ENCODE measurements around the gene GALNT17. TPM values are rescaled to one million over a fixed set of nuclear protein-coding genes. Genes with fewer than 3 reads are reported as not detected.
A peak's percentile ranks its signal among the peaks of the same experiment; 100 is the strongest.

Gene GALNT17
- total RNA-seq, 1 donor from 2014 or later, result 20.2 TPM

DNA sequence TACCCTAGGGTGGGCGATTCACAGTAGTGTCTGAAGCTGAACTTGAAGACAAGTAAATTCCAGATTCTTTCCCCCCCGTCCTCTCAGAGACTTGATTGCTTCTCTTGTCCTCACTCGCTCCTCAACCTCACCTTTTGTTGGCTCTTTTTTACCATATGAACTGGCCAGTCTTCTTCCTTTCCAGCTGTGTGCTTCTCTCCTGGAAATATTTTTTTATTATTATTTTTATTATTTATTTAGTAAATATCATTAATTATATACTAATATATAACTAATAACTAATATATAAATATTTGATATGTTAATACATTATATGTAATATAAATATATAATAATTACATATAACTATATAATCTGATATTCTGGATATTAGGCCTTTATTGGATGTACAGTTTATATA, 484.3 kb downstream of the GALNT17 start:
- Mint-ChIP-seq H3K4me3 (no peak overlapping the region), H3K27ac (no peak overlapping the region), H3K27me3 (peaks cover 3% of the 10 kb centered on the region), H3K9me3 (peaks cover 8% of the 10 kb centered on the region), H3K4me1 (ENCODE audit: unreplicated experiment) (peaks cover 25% of the 10 kb centered on the region), H3K36me3 (no peaks in the 10 kb centered on the region)
- TF ChIP-seq, protein P1, sequence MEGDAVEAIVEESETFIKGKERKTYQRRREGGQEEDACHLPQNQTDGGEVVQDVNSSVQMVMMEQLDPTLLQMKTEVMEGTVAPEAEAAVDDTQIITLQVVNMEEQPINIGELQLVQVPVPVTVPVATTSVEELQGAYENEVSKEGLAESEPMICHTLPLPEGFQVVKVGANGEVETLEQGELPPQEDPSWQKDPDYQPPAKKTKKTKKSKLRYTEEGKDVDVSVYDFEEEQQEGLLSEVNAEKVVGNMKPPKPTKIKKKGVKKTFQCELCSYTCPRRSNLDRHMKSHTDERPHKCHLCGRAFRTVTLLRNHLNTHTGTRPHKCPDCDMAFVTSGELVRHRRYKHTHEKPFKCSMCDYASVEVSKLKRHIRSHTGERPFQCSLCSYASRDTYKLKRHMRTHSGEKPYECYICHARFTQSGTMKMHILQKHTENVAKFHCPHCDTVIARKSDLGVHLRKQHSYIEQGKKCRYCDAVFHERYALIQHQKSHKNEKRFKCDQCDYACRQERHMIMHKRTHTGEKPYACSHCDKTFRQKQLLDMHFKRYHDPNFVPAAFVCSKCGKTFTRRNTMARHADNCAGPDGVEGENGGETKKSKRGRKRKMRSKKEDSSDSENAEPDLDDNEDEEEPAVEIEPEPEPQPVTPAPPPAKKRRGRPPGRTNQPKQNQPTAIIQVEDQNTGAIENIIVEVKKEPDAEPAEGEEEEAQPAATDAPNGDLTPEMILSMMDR (conservative IDR thresholded peaks at IDR 0.05), result no peak
- no peak for DNase-seq (ENCODE audit: extremely low spot score, unreplicated experiment)

DNA sequence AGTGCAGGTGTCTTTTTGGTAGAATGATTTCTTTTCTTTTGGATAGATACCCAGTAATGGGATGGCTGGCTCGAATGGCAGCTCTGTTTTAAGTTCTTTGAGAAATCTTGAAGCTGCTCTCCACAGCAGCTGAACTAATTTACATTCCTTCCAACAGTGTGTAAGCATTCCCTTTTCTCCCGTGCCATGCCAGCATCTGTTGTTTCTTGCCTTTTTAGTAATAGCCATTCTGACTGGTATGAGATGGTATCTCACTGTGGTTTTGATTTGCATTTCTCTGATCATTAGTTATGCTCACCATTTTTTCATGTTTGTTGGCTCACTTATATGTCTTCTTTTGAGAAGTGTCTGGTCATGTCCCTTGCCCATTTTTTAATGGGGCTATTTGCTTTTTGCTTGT, 486.3 kb downstream of the GALNT17 start:
- Mint-ChIP-seq H3K4me1 (ENCODE audit: unreplicated experiment) (peaks cover 7% of the 10 kb centered on the region), H3K27me3 (no peaks in the 10 kb centered on the region), H3K27ac (no peak overlapping the region), H3K36me3 (no peaks in the 10 kb centered on the region), H3K9me3 (peaks cover 8% of the 10 kb centered on the region), H3K4me3 (no peak overlapping the region)
- DNase-seq (ENCODE audit: extremely low spot score, unreplicated experiment), result no peak
- TF ChIP-seq, protein P1 (conservative IDR thresholded peaks at IDR 0.05), result no peak

DNA sequence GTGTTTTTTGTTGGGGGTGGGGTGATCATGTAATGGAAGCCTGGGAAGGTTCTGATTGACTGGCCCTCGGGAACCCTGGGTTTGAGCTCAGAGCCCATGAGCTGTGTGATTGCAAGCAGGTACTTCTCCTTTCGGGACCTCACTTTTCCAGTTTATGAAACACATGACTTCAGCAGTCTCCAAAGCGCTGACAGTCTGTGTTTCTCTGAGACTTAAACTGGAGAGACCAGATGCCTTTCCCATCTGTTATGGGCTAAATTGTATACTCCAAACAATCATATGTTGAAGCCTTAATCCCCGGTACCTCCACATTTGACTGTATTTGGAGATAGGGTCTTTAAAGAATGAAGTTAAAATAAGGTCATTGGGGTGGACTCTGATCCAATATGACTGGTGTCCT, 493.6 kb downstream of the GALNT17 start:
- Mint-ChIP-seq H3K4me3 (no peak overlapping the region), H3K27ac (peak overlapping the region; percentile 90)

DNA sequence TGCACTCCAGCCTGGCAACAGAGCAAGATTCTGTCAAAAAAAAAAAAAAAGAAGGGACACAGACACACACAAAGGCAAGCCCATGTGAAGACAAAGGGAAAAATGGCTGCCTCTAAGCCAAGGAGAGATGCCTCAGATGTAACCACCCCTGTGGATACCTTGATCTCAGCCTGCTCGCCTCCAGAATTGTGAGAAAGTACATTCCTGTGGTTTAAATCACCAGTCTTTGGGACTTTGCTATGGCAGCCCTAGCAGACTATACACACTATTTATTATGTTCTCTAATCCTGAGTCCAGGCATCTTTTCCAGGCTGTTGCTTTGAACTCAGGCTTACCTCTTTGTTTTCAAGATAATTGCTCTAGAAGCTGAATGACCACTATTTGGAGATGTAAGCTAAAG, 494.3 kb downstream of the GALNT17 start:
- H3K36me3 Mint-ChIP-seq, result no peaks in the 10 kb centered on the region
- no peaks in the 10 kb centered on the region for H3K9me3 Mint-ChIP-seq
- H3K4me3 Mint-ChIP-seq, result no peak overlapping the region
- TF ChIP-seq, protein P1 (conservative IDR thresholded peaks at IDR 0.05), result no peak
- H3K4me1 Mint-ChIP-seq (ENCODE audit: unreplicated experiment), result no peaks in the 10 kb centered on the region
- peak overlapping the region; percentile 90 for H3K27ac Mint-ChIP-seq
- H3K27me3 Mint-ChIP-seq, result no peaks in the 10 kb centered on the region
- no peak for DNase-seq (ENCODE audit: extremely low spot score, unreplicated experiment)

More for the DNA sequence above, 493.6 kb downstream of the GALNT17 start:
- Mint-ChIP-seq H3K4me1 (ENCODE audit: unreplicated experiment) (no peaks in the 10 kb centered on the region), H3K36me3 (no peaks in the 10 kb centered on the region), H3K27me3 (no peaks in the 10 kb centered on the region), H3K9me3 (no peaks in the 10 kb centered on the region)
- no peak for DNase-seq (ENCODE audit: extremely low spot score, unreplicated experiment)
- TF ChIP-seq, protein P1 (conservative IDR thresholded peaks at IDR 0.05), result no peak

DNA sequence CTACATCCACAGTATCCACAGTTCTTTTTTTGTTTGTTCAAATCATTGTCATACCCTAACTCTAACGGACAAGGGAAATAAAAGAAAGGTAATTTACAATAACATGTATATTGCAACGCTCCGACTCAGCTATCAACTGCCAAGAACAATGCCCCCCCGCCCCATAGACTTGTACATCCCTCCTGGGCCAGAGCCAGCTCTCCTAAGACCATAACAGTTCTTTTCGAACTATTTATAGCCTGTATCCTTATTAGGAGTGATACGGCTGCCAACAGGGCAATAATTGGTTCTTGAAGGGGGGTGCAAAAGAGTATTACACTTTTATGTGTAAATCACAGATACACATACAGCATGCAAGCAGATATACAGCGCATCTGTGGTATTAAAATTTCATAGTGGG, 495.7 kb downstream of the GALNT17 start:
- H3K27me3 Mint-ChIP-seq, result no peaks in the 10 kb centered on the region
- H3K4me3 Mint-ChIP-seq, result no peak overlapping the region
- H3K4me1 Mint-ChIP-seq (ENCODE audit: unreplicated experiment), result peaks cover 3% of the 10 kb centered on the region
- TF ChIP-seq, protein P1 (conservative IDR thresholded peaks at IDR 0.05), result no peak
- no peak overlapping the region for H3K27ac Mint-ChIP-seq
- no peaks in the 10 kb centered on the region for H3K36me3 Mint-ChIP-seq
- H3K9me3 Mint-ChIP-seq, result no peaks in the 10 kb centered on the region
- DNase-seq (ENCODE audit: extremely low spot score, unreplicated experiment), result no peak

DNA sequence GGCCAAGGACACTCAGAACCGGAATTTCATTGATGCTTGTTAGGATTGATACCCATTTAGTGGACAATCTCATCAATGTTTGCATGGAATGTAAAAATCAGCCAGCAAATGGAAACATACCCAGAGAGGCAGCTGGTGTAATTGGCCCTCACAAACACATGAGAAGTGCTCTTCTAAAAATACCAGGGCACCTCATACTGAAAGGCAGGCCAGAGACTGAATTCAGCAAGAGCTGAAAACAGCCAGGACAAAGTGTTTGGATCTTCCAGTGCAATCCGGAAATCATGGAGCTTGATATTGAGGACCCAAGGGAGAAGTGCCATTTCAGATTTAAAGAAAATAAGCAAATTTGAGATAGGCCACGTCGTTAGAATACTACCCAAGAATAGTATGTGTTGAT, 498.6 kb downstream of the GALNT17 start:
- no peaks in the 10 kb centered on the region for H3K9me3 Mint-ChIP-seq
- H3K4me1 Mint-ChIP-seq (ENCODE audit: unreplicated experiment), result peaks cover 16% of the 10 kb centered on the region
- no peak for DNase-seq (ENCODE audit: extremely low spot score, unreplicated experiment)
- no peak overlapping the region for H3K4me3 Mint-ChIP-seq
- no peaks in the 10 kb centered on the region for H3K36me3 Mint-ChIP-seq
- H3K27me3 Mint-ChIP-seq, result no peaks in the 10 kb centered on the region
- TF ChIP-seq, protein P1 (conservative IDR thresholded peaks at IDR 0.05), result no peak
- no peak overlapping the region for H3K27ac Mint-ChIP-seq
